Breast epithelium (tissue), 4 donors: Measurements from ENCODE around the gene STK32A. TPM values are rescaled to one million over a fixed set of nuclear protein-coding genes. Genes with fewer than 3 reads are reported as not detected.

Experiments
- DNase-seq, 2 donors: peaks; one replicate each; pipeline ENCODE4 v3.0.0-alpha.2; 2019; ENCODE audit warnings: low spot score in 2 of 2
- H3K27ac ChIP-seq, 2 donors: fragments of 200-600 bp; sonication (generic) in 1 of 2; one replicate each; pipeline ENCODE4 v1.5.1; 2016 to 2019; ENCODE audit warnings: mild to moderate bottlenecking in 1 of 2
- H3K27me3 ChIP-seq, 2 donors: fragments of 200-600 bp; sonication (generic) in 1 of 2; one replicate each; pipeline versions ENCODE4 v1.5.1 to v1.6.0; 2017 to 2019; ENCODE audit warnings: control low read depth in 1 of 2, mild to moderate bottlenecking in 1 of 2
- H3K36me3 ChIP-seq: fragments of 200-600 bp; one replicate; pipeline ENCODE4 v1.5.1; 2019
- H3K4me1 ChIP-seq, 2 donors: fragments of 200-600 bp; sonication (generic); one replicate each; pipeline ENCODE4 v1.5.1; 2016 to 2019; ENCODE audit warnings: control low read depth in 1 of 2
- H3K4me3 ChIP-seq, 3 donors: fragments of 200-600 bp; sonication (generic); 1 replicate in 2 of 3; 2 replicates in 1 of 3; pipeline ENCODE4 v1.5.1; 2016 to 2019; ENCODE audit warnings: mild to moderate bottlenecking in 3 of 3, moderate library complexity in 2 of 3
- H3K9me3 ChIP-seq, 2 donors: fragments of 200-600 bp; sonication (generic) in 1 of 2; one replicate each; pipeline ENCODE4 v1.5.1; 2016 to 2019; ENCODE audit warnings: control low read depth in 1 of 2
- CTCF ChIP-seq, 3 donors: fragments of 450-650 bp; IDR thresholded peaks; one replicate each; pipeline ENCODE4 v1.5.1; 2016 to 2017; ENCODE audit warnings: antibody characterized with exemption in 3 of 3, mild to moderate bottlenecking in 3 of 3, moderate library complexity in 3 of 3
- POLR2A ChIP-seq: fragments of 450-650 bp; IDR thresholded peaks from one replicate; pipeline ENCODE4 v1.6.1; 2016; ENCODE audit warnings: antibody characterized with exemption, mild to moderate bottlenecking, moderate library complexity
- POLR2AphosphoS5 ChIP-seq, 3 donors: sonication (generic); formaldehyde crosslinking; IDR thresholded peaks; one replicate each; pipeline ENCODE4 v1.6.1; 2017; ENCODE audit warnings: antibody characterized with exemption in 3 of 3
- intact Hi-C: fragments of 100-400 bp; cut with DNase I; formaldehyde crosslinking; loops from one replicate; pipeline ENCODE4 v1.15.1; 2023; ENCODE audit warnings: low total_unique reads
- total RNA-seq, 3 donors: library from RNA; depleted of rRNA; stranded (reverse); fragments of >200 nt; gene quantifications; one replicate each; pipeline ENCODE4 v1.1.0, GENCODE V29; 2016

The STK32A gene
- total RNA-seq, 3 donors from 2014 or later = 2.0 to 6.9 (median 3.5) TPM

- intact Hi-C loops = no loop called here
- Histone ChIP-seq H3K27me3 (no peaks in the 10 kb centered on the region), H3K36me3 (no peaks in the 10 kb centered on the region), H3K27ac (no peak overlapping the region), H3K9me3 (no peaks in the 10 kb centered on the region), H3K4me1 (no peaks in the 10 kb centered on the region), H3K4me3 (no peak overlapping the region)
- no peak for TF ChIP-seq POLR2A
- no peak for TF ChIP-seq CTCF (IDR thresholded peaks at IDR 0.05)
- TF ChIP-seq POLR2AphosphoS5 (IDR thresholded peaks at IDR 0.05) = no peak
- DNase-seq = no peak
Measured at GRCh38 chr5:147412561-147412960, 177.7 kb downstream of the STK32A start.

DNA sequence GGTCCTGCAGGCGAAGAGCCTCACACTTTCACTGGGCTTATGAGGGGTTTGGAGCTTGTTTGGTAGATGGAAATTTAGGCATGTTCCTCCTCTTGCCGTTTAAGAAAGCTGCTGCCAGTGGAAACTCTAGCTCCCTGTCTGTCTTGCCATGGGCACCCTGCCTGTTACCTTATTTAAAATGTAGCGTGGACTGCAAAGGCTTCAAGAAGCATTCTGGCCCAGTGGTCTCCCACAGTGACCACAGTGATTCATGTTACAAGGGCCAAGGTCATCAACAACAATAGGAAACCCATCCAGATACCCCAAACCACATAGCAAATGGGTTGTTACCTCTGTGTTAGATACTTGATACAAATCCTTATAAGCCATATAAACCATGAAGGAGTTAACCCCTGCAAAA is 178.4 kb downstream of the STK32A start:
- no peak overlapping the region for H3K4me3 ChIP-seq
- no peaks in the 10 kb centered on the region for H3K4me1 ChIP-seq
- intact Hi-C loops = no loop called here
- H3K27me3 ChIP-seq = no peaks in the 10 kb centered on the region
- H3K27ac ChIP-seq = no peak overlapping the region
- TF ChIP-seq POLR2A = no peak
- no peak for TF ChIP-seq POLR2AphosphoS5 (IDR thresholded peaks at IDR 0.05)
- TF ChIP-seq CTCF (IDR thresholded peaks at IDR 0.05) = no peak
- no peaks in the 10 kb centered on the region for H3K9me3 ChIP-seq
- no peaks in the 10 kb centered on the region for H3K36me3 ChIP-seq
- no peak for DNase-seq

- intact Hi-C loops = no loop called here
Measured at GRCh38 chr5:147415651-147416050, 180.8 kb downstream of the STK32A start.

DNA sequence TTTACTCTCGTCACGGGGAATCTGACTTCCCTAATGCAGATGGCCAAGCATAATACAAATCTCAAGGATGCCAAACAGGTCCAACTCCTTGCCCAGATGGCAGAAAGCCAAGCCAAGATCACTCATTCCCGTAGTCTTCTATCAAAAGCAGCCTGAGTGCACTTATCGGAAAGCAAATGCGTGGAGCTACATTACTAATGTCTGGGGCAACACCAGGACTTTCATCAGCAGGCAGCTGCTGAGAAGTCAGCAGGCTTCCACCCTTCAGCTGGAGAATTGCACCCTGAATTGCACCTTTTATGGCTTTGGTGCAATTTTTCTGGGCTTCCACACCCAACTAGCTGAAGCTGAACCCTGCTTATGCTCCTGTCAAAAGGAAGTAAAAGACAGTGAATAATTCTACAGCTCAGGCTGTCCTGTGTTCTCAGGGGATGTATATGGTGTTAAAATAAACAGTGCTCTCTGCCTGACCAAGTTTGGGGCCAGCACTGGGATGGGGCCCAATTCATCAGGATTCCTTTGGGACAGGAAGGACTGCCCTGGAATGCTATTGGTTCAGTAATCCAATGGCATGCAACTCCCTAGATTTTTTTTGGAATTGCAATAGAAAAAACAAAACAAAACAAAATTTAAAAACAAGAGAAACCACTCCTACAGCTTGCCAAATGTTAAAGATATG is 182.4 kb downstream of the STK32A start:
- Histone ChIP-seq H3K4me1 (no peaks in the 10 kb centered on the region), H3K36me3 (no peaks in the 10 kb centered on the region), H3K9me3 (no peaks in the 10 kb centered on the region), H3K4me3 (no peak overlapping the region), H3K27ac (peak overlapping the region in 1 of 2 donors; percentile 48), H3K27me3 (no peaks in the 10 kb centered on the region)
- DNase-seq = peak in 1 of 2 donors; percentile 23
- intact Hi-C loops = no loop called here
- TF ChIP-seq CTCF (IDR thresholded peaks at IDR 0.05) = no peak
- TF ChIP-seq POLR2AphosphoS5 (IDR thresholded peaks at IDR 0.05) = peak in 1 of 3 donors; percentile 56

More at GRCh38 chr5:147415651-147416050, 180.8 kb downstream of the STK32A start:
- no peak for TF ChIP-seq POLR2AphosphoS5 (IDR thresholded peaks at IDR 0.05)
- TF ChIP-seq CTCF (IDR thresholded peaks at IDR 0.05) = no peak
- no peak for TF ChIP-seq POLR2A
- H3K4me1 ChIP-seq = no peaks in the 10 kb centered on the region
- no peak overlapping the region for H3K4me3 ChIP-seq
- DNase-seq = no peak
- no peaks in the 10 kb centered on the region for H3K36me3 ChIP-seq
- H3K27me3 ChIP-seq = no peaks in the 10 kb centered on the region
- no peaks in the 10 kb centered on the region for H3K9me3 ChIP-seq
- no peak overlapping the region for H3K27ac ChIP-seq

DNA sequence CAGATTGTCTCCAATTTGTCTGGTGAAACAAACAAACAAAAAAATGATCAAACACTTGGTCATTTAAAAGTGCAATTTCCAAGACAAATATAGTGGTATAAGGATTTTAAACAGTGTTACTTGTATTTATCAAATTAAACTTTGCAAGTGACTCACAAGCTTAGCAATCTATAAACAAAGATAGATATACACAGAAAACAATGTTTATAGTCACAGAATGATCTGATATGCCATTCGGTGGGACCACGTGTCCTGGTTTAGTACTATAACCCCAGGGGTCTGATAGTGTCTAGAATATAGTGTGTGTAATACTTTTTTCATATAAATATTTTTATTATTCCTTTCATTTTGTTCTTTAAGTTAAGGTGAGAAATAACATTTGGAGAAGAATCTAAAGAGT is 183.8 kb downstream of the STK32A start:
- no peak overlapping the region for H3K27ac ChIP-seq
- H3K4me3 ChIP-seq = no peak overlapping the region
- H3K36me3 ChIP-seq = no peaks in the 10 kb centered on the region
- no peaks in the 10 kb centered on the region for H3K9me3 ChIP-seq
- no peak for TF ChIP-seq POLR2A
- TF ChIP-seq CTCF (IDR thresholded peaks at IDR 0.05) = no peak
- no peak for TF ChIP-seq POLR2AphosphoS5 (IDR thresholded peaks at IDR 0.05)
- H3K27me3 ChIP-seq = no peaks in the 10 kb centered on the region
- intact Hi-C loops = no loop called here
- no peak for DNase-seq
- no peaks in the 10 kb centered on the region for H3K4me1 ChIP-seq
